Right renal pelvis (tissue), 4 donors: ENCODE results near the gene KIAA1614. TPM values are rescaled to one million over a fixed set of nuclear protein-coding genes. Genes with fewer than 3 reads are reported as not detected.
"Not testable (repeated sequence)": the region's sequence is repeated elsewhere in the genome, so short reads cannot be mapped to it uniquely, and the experiment has no call there.

ENCODE experiments used
- DNase-seq, 4 donors: peaks; one replicate each; pipeline ENCODE4 v3.0.0-alpha.2; 2013; ENCODE audit warnings: low read depth in 4 of 4, low spot score in 3 of 4, missing footprints in 1 of 4
- polyA plus RNA-seq, 4 donors: library from polyadenylated mRNA; unstranded; fragments of 120-200 nt; gene quantifications; one replicate each; pipeline ENCODE4 v1.2.1, GENCODE V29; 2013; ENCODE audit not compliant: insufficient read length in 4 of 4

The KIAA1614 gene
- polyA plus RNA-seq, 4 donors = 8.1 to 11.3 (median 8.7) TPM

- DNase-seq = no peak
Observed at GRCh38 chr1:180956028-180956640, 43.4 kb downstream of the KIAA1614 start.

- not testable (repeated sequence) for DNase-seq
Observed at GRCh38 chr1:180959620-180960019, 46.9 kb downstream of the KIAA1614 start.

- no peak for DNase-seq
Observed at GRCh38 chr1:180961622-180962021, 48.9 kb downstream of the KIAA1614 start.

GRCh38 chr1:180962178-180962577 is 49.5 kb downstream of the KIAA1614 start:
- peak in 1 of 4 donors; percentile 61 for DNase-seq

- no peak for DNase-seq
Observed at GRCh38 chr1:180964056-180964455, 51.4 kb downstream of the KIAA1614 start.

GRCh38 chr1:180964595-180964994 is 51.9 kb downstream of the KIAA1614 start:
- DNase-seq = no peak

- DNase-seq = no peak
Observed at GRCh38 chr1:180966312-180966711, 53.6 kb downstream of the KIAA1614 start.

- no peak for DNase-seq
Observed at GRCh38 chr1:180966744-180967536, 54.2 kb downstream of the KIAA1614 start.

GRCh38 chr1:180967558-180967957 is 54.9 kb downstream of the KIAA1614 start:
- DNase-seq = no peak

- not testable (repeated sequence) for DNase-seq
Observed at GRCh38 chr1:180968834-180969233, 56.1 kb downstream of the KIAA1614 start.

- no peak for DNase-seq
Observed at GRCh38 chr1:180969434-180969833, 56.7 kb downstream of the KIAA1614 start.

- no peak for DNase-seq
Observed at GRCh38 chr1:180970333-180971079, 57.8 kb downstream of the KIAA1614 start.

GRCh38 chr1:180971273-180971997 is 58.7 kb downstream of the KIAA1614 start:
- DNase-seq = no peak

- no peak for DNase-seq
Observed at GRCh38 chr1:180973369-180973768, 60.7 kb downstream of the KIAA1614 start.

- no peak for DNase-seq
Observed at GRCh38 chr1:180974236-180974635, 61.5 kb downstream of the KIAA1614 start.

GRCh38 chr1:180975551-180975950 is 62.9 kb downstream of the KIAA1614 start:
- no peak for DNase-seq

- DNase-seq = no peak
Observed at GRCh38 chr1:180976191-180976590, 63.5 kb downstream of the KIAA1614 start.

GRCh38 chr1:180976732-180977357 is 64.1 kb downstream of the KIAA1614 start:
- DNase-seq = no peak

- DNase-seq = no peak
Observed at GRCh38 chr1:180981596-180982387, 69.1 kb downstream of the KIAA1614 start.
